Stomach smooth muscle (tissue), 2 donors: Measurements from ENCODE around the gene ST6GALNAC2.
A peak's percentile ranks its signal among the peaks of the same experiment; 100 is the strongest.
"Not testable (repeated sequence)": the region's sequence is repeated elsewhere in the genome, so short reads cannot be mapped to it uniquely, and the experiment has no call there.

ENCODE experiments used
- H3K27ac ChIP-seq: one replicate; pipeline ENCODE4 v1.7.0; 2013; ENCODE audit warnings: mild to moderate bottlenecking, low read length, inconsistent platforms
- H3K27me3 ChIP-seq, 2 donors: one replicate each; pipeline ENCODE4 v1.7.0; 2013; ENCODE audit warnings: low read length in 2 of 2; ENCODE audit not compliant: insufficient read depth in 2 of 2, control insufficient read depth in 1 of 2
- H3K36me3 ChIP-seq, 2 donors: one replicate each; pipeline ENCODE4 v1.7.0; 2013; ENCODE audit warnings: low read length in 2 of 2; ENCODE audit not compliant: control insufficient read depth in 2 of 2, insufficient read depth in 2 of 2
- H3K4me1 ChIP-seq: one replicate; pipeline ENCODE4 v1.7.0; 2013; ENCODE audit warnings: low read length; ENCODE audit not compliant: control insufficient read depth, insufficient read depth
- H3K4me3 ChIP-seq, 2 donors: one replicate each; pipeline ENCODE4 v1.7.0; 2013; ENCODE audit warnings: low read length in 2 of 2
- H3K9ac ChIP-seq, 2 donors: one replicate each; pipeline ENCODE4 v1.7.0; 2013; ENCODE audit warnings: low read length in 2 of 2, mild to moderate bottlenecking in 1 of 2
- H3K9me3 ChIP-seq, 2 donors: one replicate each; pipeline ENCODE4 v1.7.0; 2013; ENCODE audit warnings: low read length in 2 of 2; ENCODE audit not compliant: control insufficient read depth in 2 of 2
- donor health status: healthy.
- donor health status: Pancreatic carcinoma.

The ST6GALNAC2 gene

GRCh38 chr17:76537578-76538280 is 47.9 kb downstream of the ST6GALNAC2 start, which contains the start of gene CYGB:
Gene CYGB (minus strand): TSS chr17:76537709. CDS start chr17:76537542, 167 bp downstream.
- peak within 1 kb of the TSS; percentile 2 for H3K27ac ChIP-seq
- H3K4me3 ChIP-seq: peak within 1 kb of the TSS; percentile 40 to 68
- peaks cover 20 to 35% of the 10 kb centered on the region in 2 donors for H3K27me3 ChIP-seq
- H3K4me1 ChIP-seq: peaks cover 36% of the 10 kb centered on the region
- H3K9me3 ChIP-seq: no peaks in the 10 kb centered on the region
- H3K9ac ChIP-seq: peak within 1 kb of the TSS; percentile 29 to 33
- no peaks in the 10 kb centered on the region for H3K36me3 ChIP-seq

GRCh38 chr17:76537288-76537577 is 48.4 kb downstream of the ST6GALNAC2 start:
- Histone ChIP-seq H3K4me1 (peaks cover 36% of the 10 kb centered on the region), H3K4me3 (peak overlapping the region; percentile 40 to 68), H3K9me3 (no peaks in the 10 kb centered on the region), H3K36me3 (no peaks in the 10 kb centered on the region), H3K27ac (no peak overlapping the region), H3K27me3 (peaks cover 17 to 32% of the 10 kb centered on the region in 2 donors), H3K9ac (peak overlapping the region in 1 of 2 donors; percentile 33)

- peak overlapping the region; percentile 2 for H3K27ac ChIP-seq
- no peaks in the 10 kb centered on the region for H3K36me3 ChIP-seq
- peaks cover 39% of the 10 kb centered on the region for H3K4me1 ChIP-seq
- H3K27me3 ChIP-seq: peaks cover 19 to 32% of the 10 kb centered on the region in 2 donors
- H3K4me3 ChIP-seq: peak overlapping the region; percentile 40 to 68
- H3K9ac ChIP-seq: peak overlapping the region; percentile 29 to 33
- no peaks in the 10 kb centered on the region for H3K9me3 ChIP-seq
Measured at GRCh38 chr17:76536511-76537287, 49.0 kb downstream of the ST6GALNAC2 start.

GRCh38 chr17:76535788-76536510 is 49.7 kb downstream of the ST6GALNAC2 start:
- Histone ChIP-seq H3K9me3 (no peaks in the 10 kb centered on the region), H3K4me1 (peaks cover 42% of the 10 kb centered on the region), H3K27ac (peak overlapping the region; percentile 6), H3K27me3 (peaks cover 19 to 32% of the 10 kb centered on the region in 2 donors), H3K36me3 (no peaks in the 10 kb centered on the region), H3K4me3 (peak overlapping the region; percentile 19 to 68), H3K9ac (peak overlapping the region in 1 of 2 donors; percentile 33)

GRCh38 chr17:76534831-76535732 is 50.6 kb downstream of the ST6GALNAC2 start:
- no peak overlapping the region for H3K9ac ChIP-seq
- H3K27ac ChIP-seq: peak overlapping the region; percentile 6
- H3K4me3 ChIP-seq: peak overlapping the region in 1 of 2 donors; percentile 68
- H3K27me3 ChIP-seq: peaks cover 19 to 32% of the 10 kb centered on the region in 2 donors
- H3K4me1 ChIP-seq: peaks cover 42% of the 10 kb centered on the region
- no peaks in the 10 kb centered on the region for H3K36me3 ChIP-seq
- no peaks in the 10 kb centered on the region for H3K9me3 ChIP-seq

GRCh38 chr17:76533640-76534359 is 51.9 kb downstream of the ST6GALNAC2 start:
- not testable (repeated sequence) for H3K9ac ChIP-seq, H3K9me3 ChIP-seq, H3K36me3 ChIP-seq, H3K4me3 ChIP-seq, H3K27ac ChIP-seq
- peaks cover 19 to 32% of the 10 kb centered on the region in 2 donors for H3K27me3 ChIP-seq
- H3K4me1 ChIP-seq: peaks cover 46% of the 10 kb centered on the region

GRCh38 chr17:76532072-76532651 is 53.5 kb downstream of the ST6GALNAC2 start:
- Histone ChIP-seq H3K27me3 (peaks cover 15 to 23% of the 10 kb centered on the region in 2 donors), H3K4me1 (peaks cover 58% of the 10 kb centered on the region), H3K9me3 (no peaks in the 10 kb centered on the region), H3K36me3 (no peaks in the 10 kb centered on the region), H3K4me3 (no peak overlapping the region), H3K27ac (no peak overlapping the region), H3K9ac (no peak overlapping the region)

- Histone ChIP-seq H3K27ac (no peak overlapping the region), H3K27me3 (peaks cover 10 to 18% of the 10 kb centered on the region in 2 donors), H3K36me3 (no peaks in the 10 kb centered on the region), H3K9ac (no peak overlapping the region), H3K4me1 (peaks cover 52% of the 10 kb centered on the region), H3K4me3 (no peak overlapping the region), H3K9me3 (no peaks in the 10 kb centered on the region)
Measured at GRCh38 chr17:76531486-76532038, 54.1 kb downstream of the ST6GALNAC2 start.

- peaks cover 4 to 12% of the 10 kb centered on the region in 2 donors for H3K27me3 ChIP-seq
- no peaks in the 10 kb centered on the region for H3K36me3 ChIP-seq
- H3K4me3 ChIP-seq: no peak overlapping the region
- peaks cover 52% of the 10 kb centered on the region for H3K4me1 ChIP-seq
- no peaks in the 10 kb centered on the region for H3K9me3 ChIP-seq
- H3K9ac ChIP-seq: no peak overlapping the region
- H3K27ac ChIP-seq: peak overlapping the region; percentile 76
Measured at GRCh38 chr17:76530811-76531485, 54.7 kb downstream of the ST6GALNAC2 start.
